Adrenal gland (tissue), 12 donors: Measurements from ENCODE around the gene ANKRD60. TPM values are rescaled to one million over a fixed set of nuclear protein-coding genes. Genes with fewer than 3 reads are reported as not detected.

Experiments
- DNase-seq, 7 donors: peaks; one replicate each; pipeline ENCODE4 v3.0.0-alpha.2; 2019 to 2020
- H3K27ac ChIP-seq, 5 donors: fragments of 200-600 bp; sonication (generic) in 4 of 5; 1 replicate in 3 of 5; 2 replicates in 2 of 5; pipeline versions ENCODE4 v1.5.1 to v1.8.0; 2016 to 2020; ENCODE audit warnings: mild to moderate bottlenecking in 1 of 5
- H3K27me3 ChIP-seq: fragments of 200-600 bp; 2 replicates; pipeline ENCODE4 v1.8.0; 2021
- H3K36me3 ChIP-seq, 2 donors: fragments of 200-600 bp; replicated peaks in 1 of 2; 1 replicate in 1 of 2; 2 replicates in 1 of 2; pipeline versions ENCODE4 v1.5.1 to v1.8.0; 2018 to 2022
- H3K4me1 ChIP-seq, 2 donors: fragments of 200-600 bp; replicated peaks in 1 of 2; 1 replicate in 1 of 2; 2 replicates in 1 of 2; pipeline versions ENCODE4 v1.5.1 to v1.8.0; 2018 to 2021
- H3K4me3 ChIP-seq, 4 donors: fragments of 200-600 bp; sonication (generic) in 3 of 4; one replicate each; pipeline ENCODE4 v1.5.1; 2016 to 2018
- H3K9me3 ChIP-seq, 3 donors: fragments of 200-600 bp; sonication (generic) in 1 of 3; replicated peaks in 1 of 3; 1 replicate in 2 of 3; 2 replicates in 1 of 3; pipeline versions ENCODE4 v1.5.1 to v1.8.0; 2016 to 2021
- CTCF ChIP-seq, 6 experiments: fragments of 450-650 bp in 4 of 6; fragments of 200-600 bp in 2 of 6; sonication (generic) in 1 of 6; IDR thresholded peaks; 1 replicate in 5 of 6; 2 replicates in 1 of 6; pipeline versions ENCODE4 v1.5.1 to v1.8.0; 2016 to 2021; ENCODE audit warnings: antibody characterized with exemption in 6 of 6, mild to moderate bottlenecking in 2 of 6, moderate library complexity in 1 of 6
- POLR2A ChIP-seq, 2 donors: fragments of 450-650 bp; IDR thresholded peaks; one replicate each; pipeline ENCODE4 v1.6.1; 2017; ENCODE audit warnings: antibody characterized with exemption in 2 of 2, mild to moderate bottlenecking in 2 of 2, moderate library complexity in 1 of 2
- WGBS, 4 donors: extraction: QIAGEN DNeasy Blood & Tissue Kit in 2 of 4; methylation state at CpG; one replicate each; pipeline versions ENCODE4 v1.1.5 to v1.1.7; 2013 to 2017; 5-methylcytosine and 5-hydroxymethylcytosine counted together
- intact Hi-C, 2 donors: fragments of 100-400 bp; cut with DNase I; formaldehyde crosslinking; loops; one replicate each; pipeline versions ENCODE4 v1.14.1 to v1.15.0; 2022 to 2023
- polyA plus RNA-seq, 3 donors: library from polyadenylated mRNA; stranded (reverse); fragments of 200-250 nt in 2 of 3; fragments of 350-450 nt in 1 of 3; fragmentation: Illumina TruSeq in 1 of 3; extraction: RNeasy Lipid Tissue Mini Kit (QIAGEN cat#74804) in 1 of 3; gene quantifications; one replicate each; pipeline ENCODE4 v1.2.3, GENCODE V29; 2013 to 2014
- total RNA-seq, 9 donors: library from RNA; depleted of rRNA in 4 of 9; stranded (reverse); fragments of >200 nt in 4 of 9; fragments of 120-200 nt in 1 of 9; fragmentation: NEBNext Ultra II Directional in 1 of 9; extraction: Animal tissue kit (Norgen Biotek cat#: 25700) in 1 of 9; gene quantifications; one replicate each; pipeline versions ENCODE4 v1.1.0 to v1.2.4, GENCODE V29; 2013 to 2023
- donor health status: healthy with polysubstance abuse.
- donor health status: Bipolar disorder and iron deficiency.
- donor health status: DM: yes; HTN: yes; CAD: no.
- donor health status: DM: no; HTN: no; CAD: no.
- donor health status: DM: no; HTN: no; CAD: no.
- donor health status: DM: yes; HTN: yes; CAD: no.

Gene ANKRD60
- total and polyA plus RNA-seq, 12 donors: not detected

GRCh38 chr20:58214310-58214709 lies 14.1 kb downstream of the ANKRD60 start:
- DNase-seq: no peak
- no peaks in the 10 kb centered on the region for H3K4me1 ChIP-seq
- H3K36me3 ChIP-seq: no peaks in the 10 kb centered on the region
- H3K9me3 ChIP-seq: no peaks in the 10 kb centered on the region
- no peaks in the 10 kb centered on the region for H3K27me3 ChIP-seq
- H3K27ac ChIP-seq: no peak overlapping the region
- 81 to 92% (median 87%) methylated on average over 7 to 8 of the region's 8 CpGs for WGBS, 4 donors
- TF ChIP-seq POLR2A (IDR thresholded peaks at IDR 0.05): no peak
- TF ChIP-seq CTCF (IDR thresholded peaks at IDR 0.05): no peak
- intact Hi-C loops: no loop called here
- no peak overlapping the region for H3K4me3 ChIP-seq

DNA sequence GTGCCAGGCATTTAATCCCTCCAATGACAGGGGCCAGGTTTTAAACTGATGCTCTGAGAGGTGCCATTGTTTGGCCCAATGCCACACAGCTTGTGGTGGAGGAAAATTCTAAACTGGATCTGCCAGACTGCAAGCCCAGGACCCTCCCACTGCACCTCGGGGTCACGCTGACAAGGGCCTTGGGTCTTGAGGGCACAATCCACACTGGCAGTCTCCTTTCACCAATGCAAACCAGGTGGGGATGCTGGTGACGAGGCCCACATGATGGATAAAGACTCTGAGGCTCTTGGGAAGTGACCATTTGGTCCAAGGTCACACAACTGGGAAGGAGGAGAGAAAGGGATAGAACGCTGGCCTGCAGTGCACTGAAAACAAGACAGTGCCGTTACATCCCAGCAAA lies 14.7 kb downstream of the ANKRD60 start:
- H3K9me3 ChIP-seq: no peaks in the 10 kb centered on the region
- H3K27me3 ChIP-seq: no peaks in the 10 kb centered on the region
- intact Hi-C loops: no loop called here
- H3K4me1 ChIP-seq: no peaks in the 10 kb centered on the region
- WGBS, 4 donors: 55 to 87% (median 70%) methylated on average over 5 of the region's 5 CpGs
- H3K4me3 ChIP-seq: no peak overlapping the region
- no peaks in the 10 kb centered on the region for H3K36me3 ChIP-seq
- peak overlapping the region in 1 of 5 donors; percentile 15 for H3K27ac ChIP-seq
- no peak for DNase-seq
- TF ChIP-seq CTCF (IDR thresholded peaks at IDR 0.05) (no peak), POLR2A (IDR thresholded peaks at IDR 0.05) (no peak)

DNA sequence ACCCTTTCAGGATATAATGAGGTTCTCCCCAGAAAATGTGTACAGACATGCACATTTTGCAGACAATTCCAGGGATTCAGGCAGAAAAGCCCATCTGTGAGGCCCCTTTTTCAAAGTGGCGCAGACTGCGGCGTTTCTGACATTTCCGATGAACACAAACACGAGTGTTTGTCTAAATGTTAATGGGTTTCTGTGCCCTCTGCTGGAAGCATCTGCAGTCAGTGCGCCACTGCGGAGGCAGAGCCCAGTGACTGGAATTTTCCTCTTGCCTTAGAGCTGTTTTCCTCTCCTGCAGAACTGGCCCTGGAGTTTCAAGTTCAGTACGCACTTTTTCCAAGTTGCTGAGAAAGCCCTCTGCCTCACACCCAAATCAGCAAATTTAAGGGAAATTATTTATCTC lies 15.3 kb downstream of the ANKRD60 start:
- H3K9me3 ChIP-seq: no peaks in the 10 kb centered on the region
- H3K27me3 ChIP-seq: no peaks in the 10 kb centered on the region
- WGBS, 4 donors: 40 to 47% (median 42%) methylated on average over 8 of the region's 8 CpGs
- H3K36me3 ChIP-seq: no peaks in the 10 kb centered on the region
- no peak overlapping the region for H3K4me3 ChIP-seq
- peak overlapping the region in 1 of 5 donors; percentile 15 for H3K27ac ChIP-seq
- H3K4me1 ChIP-seq: no peaks in the 10 kb centered on the region
- TF ChIP-seq CTCF (IDR thresholded peaks at IDR 0.05): peak in 1 of 6 experiments; percentile 8
- no peak for TF ChIP-seq POLR2A (IDR thresholded peaks at IDR 0.05)
- intact Hi-C loops: no loop called here
- DNase-seq: peak in 1 of 7 donors; percentile 81

DNA sequence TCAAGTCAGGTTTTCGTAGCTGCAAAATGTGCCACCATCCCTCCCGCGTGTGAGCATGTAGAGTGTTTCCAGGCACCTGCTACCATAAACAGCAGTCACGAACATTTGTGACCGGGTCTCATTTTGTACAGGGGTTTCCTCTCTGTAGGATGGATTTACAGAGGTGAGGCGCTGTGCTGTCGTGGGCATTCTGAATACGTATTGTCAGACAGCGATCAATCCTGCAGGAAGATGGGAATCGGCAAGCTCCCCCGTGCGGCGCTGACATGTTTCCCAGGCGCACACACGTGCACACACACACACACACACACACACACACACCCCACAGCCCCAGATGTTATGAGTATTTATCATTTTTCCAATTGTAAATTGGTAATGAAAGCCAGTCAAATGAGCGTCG lies 15.8 kb downstream of the ANKRD60 start:
- Histone ChIP-seq H3K27me3 (no peaks in the 10 kb centered on the region), H3K4me3 (no peak overlapping the region), H3K4me1 (no peaks in the 10 kb centered on the region), H3K27ac (peak overlapping the region in 1 of 5 donors; percentile 15), H3K9me3 (no peaks in the 10 kb centered on the region), H3K36me3 (no peaks in the 10 kb centered on the region)
- TF ChIP-seq POLR2A (IDR thresholded peaks at IDR 0.05) (no peak), CTCF (IDR thresholded peaks at IDR 0.05) (no peak)
- 58 to 76% (median 73%) methylated on average over 14 to 17 of the region's 17 CpGs for WGBS, 4 donors
- DNase-seq: no peak
- intact Hi-C loops: no loop called here
